Nephron progenitor cell (in vitro differentiated cells): Measurements from ENCODE around the gene SND1.

ENCODE experiments used
- DNase-seq: peaks from one replicate; pipeline ENCODE4 v3.0.0; 2021
- H3K27ac Mint-ChIP-seq: 2 replicates; pipeline ENCODE4 v1.8.0; 2021; ENCODE audit warnings: mild to moderate bottlenecking, moderate library complexity, mixed read lengths
- H3K27me3 Mint-ChIP-seq: 2 replicates; pipeline ENCODE4 v1.8.0; 2021; ENCODE audit warnings: mild to moderate bottlenecking, low read depth, mixed read lengths; ENCODE audit not compliant: poor library complexity
- H3K36me3 Mint-ChIP-seq: 2 replicates; pipeline ENCODE4 v1.8.0; 2021; ENCODE audit warnings: low read depth, mixed read lengths
- H3K4me1 Mint-ChIP-seq: 2 replicates; pipeline ENCODE4 v1.8.0; 2021; ENCODE audit warnings: mixed read lengths
- H3K4me3 Mint-ChIP-seq: 2 replicates; pipeline ENCODE4 v1.8.0; 2021; ENCODE audit warnings: mild to moderate bottlenecking, moderate library complexity, mixed read lengths
- H3K9me3 Mint-ChIP-seq: 2 replicates; pipeline ENCODE4 v1.8.0; 2021; ENCODE audit warnings: mild to moderate bottlenecking, moderate library complexity, mixed read lengths
- TF ChIP-seq, protein P1 (sequence below): fragments of 200-600 bp; sonication (generic); IDR thresholded peaks from 2 replicates; pipeline ENCODE4 v1.5.0; 2021; ENCODE audit warnings: antibody characterized with exemption

The SND1 gene

DNA sequence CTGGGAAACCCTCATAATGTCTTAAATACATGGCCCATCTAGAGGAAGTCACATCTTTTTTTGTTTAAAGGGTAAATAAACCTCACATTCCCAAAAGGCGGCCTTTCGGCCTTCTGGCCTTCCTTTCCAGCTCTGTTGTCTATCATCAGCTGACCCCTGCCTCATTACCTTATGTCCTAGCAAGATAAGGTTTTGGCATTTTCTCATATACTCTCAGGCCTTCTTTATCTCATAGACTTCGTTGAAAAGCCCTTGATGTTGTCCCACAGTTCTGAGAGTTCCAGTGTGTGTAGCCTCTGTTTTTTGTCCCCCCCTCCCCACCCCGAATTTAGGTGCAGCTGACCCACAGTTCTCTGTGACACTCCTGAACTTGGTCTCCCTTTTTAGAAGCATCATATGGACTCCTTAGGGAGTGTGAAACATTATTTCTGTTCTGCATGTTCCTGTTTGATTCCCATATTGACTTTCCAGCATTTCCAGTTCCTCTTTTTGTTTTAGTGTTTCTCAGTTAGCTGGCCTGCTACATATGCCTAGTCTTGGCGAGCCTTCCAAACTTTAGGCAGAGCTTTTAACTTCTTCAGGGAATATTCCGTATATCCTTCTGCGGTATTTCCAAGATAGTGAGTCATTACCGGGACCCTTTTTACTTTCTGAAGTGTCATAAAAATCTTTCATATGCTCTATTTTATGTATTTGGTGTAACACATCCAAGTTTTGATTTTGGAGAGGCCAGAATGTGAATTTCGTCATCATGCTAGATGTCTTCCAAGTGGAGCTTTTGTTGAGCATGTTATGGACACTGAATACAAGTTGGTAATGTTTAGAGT lies 240.7 kb downstream of the SND1 start:
- H3K4me1 Mint-ChIP-seq = peaks cover 29% of the 10 kb centered on the region
- H3K9me3 Mint-ChIP-seq = no peaks in the 10 kb centered on the region
- no peak for DNase-seq
- TF ChIP-seq, protein P1, sequence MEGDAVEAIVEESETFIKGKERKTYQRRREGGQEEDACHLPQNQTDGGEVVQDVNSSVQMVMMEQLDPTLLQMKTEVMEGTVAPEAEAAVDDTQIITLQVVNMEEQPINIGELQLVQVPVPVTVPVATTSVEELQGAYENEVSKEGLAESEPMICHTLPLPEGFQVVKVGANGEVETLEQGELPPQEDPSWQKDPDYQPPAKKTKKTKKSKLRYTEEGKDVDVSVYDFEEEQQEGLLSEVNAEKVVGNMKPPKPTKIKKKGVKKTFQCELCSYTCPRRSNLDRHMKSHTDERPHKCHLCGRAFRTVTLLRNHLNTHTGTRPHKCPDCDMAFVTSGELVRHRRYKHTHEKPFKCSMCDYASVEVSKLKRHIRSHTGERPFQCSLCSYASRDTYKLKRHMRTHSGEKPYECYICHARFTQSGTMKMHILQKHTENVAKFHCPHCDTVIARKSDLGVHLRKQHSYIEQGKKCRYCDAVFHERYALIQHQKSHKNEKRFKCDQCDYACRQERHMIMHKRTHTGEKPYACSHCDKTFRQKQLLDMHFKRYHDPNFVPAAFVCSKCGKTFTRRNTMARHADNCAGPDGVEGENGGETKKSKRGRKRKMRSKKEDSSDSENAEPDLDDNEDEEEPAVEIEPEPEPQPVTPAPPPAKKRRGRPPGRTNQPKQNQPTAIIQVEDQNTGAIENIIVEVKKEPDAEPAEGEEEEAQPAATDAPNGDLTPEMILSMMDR = no peak
- peaks cover 42% of the 10 kb centered on the region for H3K36me3 Mint-ChIP-seq
- H3K4me3 Mint-ChIP-seq = no peak overlapping the region
- H3K27me3 Mint-ChIP-seq = no peaks in the 10 kb centered on the region
- peak overlapping the region; percentile 72 for H3K27ac Mint-ChIP-seq

GRCh38 chr7:127893547-127893946 lies 241.6 kb downstream of the SND1 start:
- H3K4me3 Mint-ChIP-seq = no peak overlapping the region

GRCh38 chr7:127894588-127894987 lies 242.6 kb downstream of the SND1 start:
- peaks cover 34% of the 10 kb centered on the region for H3K4me1 Mint-ChIP-seq
- TF ChIP-seq, protein P1 = no peak
- H3K9me3 Mint-ChIP-seq = no peaks in the 10 kb centered on the region
- H3K27ac Mint-ChIP-seq = no peak overlapping the region
- H3K36me3 Mint-ChIP-seq = peaks cover 34% of the 10 kb centered on the region
- H3K27me3 Mint-ChIP-seq = peaks cover 3% of the 10 kb centered on the region
- H3K4me3 Mint-ChIP-seq = no peak overlapping the region
- DNase-seq = no peak

More at GRCh38 chr7:127893547-127893946, 241.6 kb downstream of the SND1 start:
- TF ChIP-seq, protein P1 = no peak
- no peak for DNase-seq
- peaks cover 29% of the 10 kb centered on the region for H3K4me1 Mint-ChIP-seq
- no peak overlapping the region for H3K27ac Mint-ChIP-seq
- peaks cover 35% of the 10 kb centered on the region for H3K36me3 Mint-ChIP-seq
- no peaks in the 10 kb centered on the region for H3K9me3 Mint-ChIP-seq
- no peaks in the 10 kb centered on the region for H3K27me3 Mint-ChIP-seq

GRCh38 chr7:127895360-127895759 lies 243.4 kb downstream of the SND1 start:
- TF ChIP-seq, protein P1 = no peak
- DNase-seq = no peak
- Mint-ChIP-seq H3K9me3 (no peaks in the 10 kb centered on the region), H3K36me3 (peaks cover 28% of the 10 kb centered on the region), H3K27ac (no peak overlapping the region), H3K4me3 (no peak overlapping the region), H3K4me1 (peaks cover 30% of the 10 kb centered on the region), H3K27me3 (peaks cover 4% of the 10 kb centered on the region)

DNA sequence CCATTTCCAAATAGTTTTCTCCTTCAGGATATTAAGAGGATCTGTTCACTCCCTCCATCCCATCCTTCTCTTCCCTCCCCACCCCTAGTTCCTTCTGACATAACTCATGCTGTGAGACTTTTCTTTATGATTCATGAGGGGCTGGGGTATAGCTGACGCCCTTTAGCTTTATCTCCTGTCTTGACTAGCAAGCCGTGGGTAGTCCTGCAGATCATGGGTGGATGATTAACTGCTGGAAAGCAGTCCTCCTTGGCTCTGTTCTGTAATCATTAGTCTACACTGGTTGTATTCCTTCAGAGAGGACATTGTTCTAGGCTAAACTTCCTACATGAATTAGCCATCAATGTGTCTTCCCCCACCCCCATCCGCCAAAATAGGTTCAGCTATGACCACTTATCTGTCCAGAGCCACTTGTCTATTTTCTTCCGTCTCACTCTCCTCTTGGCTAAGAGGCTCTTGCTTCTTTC lies 243.9 kb downstream of the SND1 start:
- TF ChIP-seq, protein P1 = no peak
- no peak overlapping the region for H3K27ac Mint-ChIP-seq
- DNase-seq = no peak
- no peak overlapping the region for H3K4me3 Mint-ChIP-seq
- H3K4me1 Mint-ChIP-seq = peaks cover 30% of the 10 kb centered on the region
- peaks cover 27% of the 10 kb centered on the region for H3K36me3 Mint-ChIP-seq
- peaks cover 4% of the 10 kb centered on the region for H3K27me3 Mint-ChIP-seq
- no peaks in the 10 kb centered on the region for H3K9me3 Mint-ChIP-seq

DNA sequence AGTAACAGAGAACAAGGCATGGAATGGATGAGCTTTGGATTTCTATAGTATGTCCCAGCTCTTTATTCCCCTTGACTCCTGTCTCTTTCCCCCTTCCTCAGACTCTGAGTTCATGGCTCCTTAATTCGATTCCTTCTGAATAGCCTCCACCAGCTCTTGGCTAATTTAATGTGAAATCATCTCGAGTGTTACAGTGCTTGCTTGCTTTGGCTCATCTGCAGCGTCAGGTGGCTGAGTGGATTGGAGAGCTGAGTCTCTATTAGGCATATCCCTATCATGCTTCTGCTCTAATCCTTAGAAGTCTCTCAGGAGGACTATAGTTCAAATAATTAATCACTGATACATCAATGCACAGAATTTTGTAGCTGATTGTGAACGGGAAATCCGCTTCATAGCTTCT lies 244.7 kb downstream of the SND1 start:
- H3K4me1 Mint-ChIP-seq = peaks cover 30% of the 10 kb centered on the region
- H3K36me3 Mint-ChIP-seq = peaks cover 27% of the 10 kb centered on the region
- H3K9me3 Mint-ChIP-seq = no peaks in the 10 kb centered on the region
- no peak overlapping the region for H3K27ac Mint-ChIP-seq
- TF ChIP-seq, protein P1 = no peak
- DNase-seq = no peak
- H3K4me3 Mint-ChIP-seq = no peak overlapping the region
- peaks cover 4% of the 10 kb centered on the region for H3K27me3 Mint-ChIP-seq
